Endometrial microvascular endothelial cells (primary cell): ENCODE measurements around the gene BCAS4. TPM values are rescaled to one million over a fixed set of nuclear protein-coding genes. Genes with fewer than 3 reads are reported as not detected.
"Not testable (repeated sequence)": the region's sequence is repeated elsewhere in the genome, so short reads cannot be mapped to it uniquely, and the experiment has no call there.

Source experiments
- in situ Hi-C: cut with HindIII; loops from 2 replicates; pipeline ENCODE4 v1.10.0; 2017; ENCODE audit warnings: low sequenced_read_pairs, low pct_unique_long_range_greater_than_20kb; ENCODE audit errors: inconsistent ontology term
- total RNA-seq: library from RNA; depleted of rRNA; stranded (reverse); fragments of >200 nt; gene quantifications from one replicate; pipeline ENCODE4 v1.2.3, GENCODE V29; 2015; ENCODE audit errors: inconsistent ontology term

Gene BCAS4
- total RNA-seq, 1 donor from 2014 or later, result 3.1 TPM

GRCh38 chr20:50793575-50794016, 1.3 kb upstream of the BCAS4 start:
- in situ Hi-C loops, result not testable (repeated sequence)

DNA sequence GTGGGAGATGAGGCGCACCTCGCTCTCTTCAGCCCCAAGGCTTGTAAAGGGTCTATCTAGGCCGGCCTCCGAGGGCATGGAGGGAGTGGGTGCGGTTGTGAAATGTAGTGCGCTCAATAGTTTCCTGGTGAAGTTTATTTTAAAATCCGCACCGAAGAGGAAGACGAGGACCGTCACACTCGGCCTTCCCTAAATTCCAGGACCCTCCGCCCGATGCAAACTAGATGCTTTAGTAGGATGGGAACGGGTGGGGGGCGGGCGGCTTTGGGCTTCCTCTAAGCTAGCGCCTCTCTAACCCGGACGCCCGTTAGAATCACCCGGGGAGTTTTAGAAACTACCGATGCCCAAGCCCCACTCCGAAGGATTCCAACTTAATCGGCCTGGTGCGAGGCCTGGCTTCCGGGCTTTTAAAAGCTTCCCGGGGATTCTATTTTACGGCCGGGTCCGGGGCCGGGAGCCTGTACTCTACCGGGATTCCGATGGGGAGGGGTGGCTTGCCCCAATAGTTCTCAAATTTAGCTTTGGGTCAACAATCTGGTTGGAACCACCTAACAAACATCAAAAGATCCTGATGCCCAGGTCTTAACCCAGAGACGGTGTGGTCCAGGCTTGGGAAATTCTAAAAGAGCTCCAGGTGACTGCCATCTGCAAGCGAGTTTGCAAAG, 548 bp upstream of the BCAS4 start:
- in situ Hi-C loops, result no loop called here

DNA sequence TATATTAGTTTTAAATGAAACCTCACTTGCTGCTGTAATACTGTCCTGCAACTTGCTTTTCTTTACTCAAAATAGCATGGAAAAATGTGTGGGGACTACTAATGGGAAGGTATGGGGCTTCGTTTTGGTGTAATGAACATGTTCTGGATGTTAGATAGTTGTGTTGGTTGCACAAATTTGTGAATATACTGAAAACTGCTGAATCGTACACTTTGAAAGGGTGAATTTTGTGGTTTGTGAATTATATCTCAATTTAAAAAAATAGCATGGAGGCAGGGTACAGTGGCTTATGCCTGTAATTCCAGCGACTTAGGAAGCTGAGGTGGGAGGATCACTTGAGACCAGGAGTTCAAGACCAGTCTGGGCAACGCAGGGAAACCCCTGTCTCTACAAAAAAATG, 2.3 kb downstream of the BCAS4 start:
- in situ Hi-C loops, result no loop called here

DNA sequence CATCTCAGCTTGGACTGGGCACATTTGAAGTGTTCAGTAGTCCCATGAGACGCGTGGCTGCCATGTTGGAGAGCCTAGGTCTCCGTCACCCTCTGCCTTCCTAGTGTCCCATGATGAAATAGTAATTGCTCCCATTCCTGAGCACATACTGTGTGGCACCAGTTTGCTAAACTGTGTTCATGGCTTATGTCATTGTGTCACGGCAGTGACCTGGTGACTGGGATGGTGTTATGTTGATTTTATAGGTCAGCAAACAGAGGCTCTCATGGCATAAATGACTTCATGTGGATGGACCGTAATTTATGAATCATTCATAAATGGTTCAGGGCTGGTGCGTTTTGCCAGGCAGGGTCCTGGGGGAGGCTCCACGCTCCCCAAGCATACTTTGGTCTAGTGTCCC, 3.8 kb downstream of the BCAS4 start:
- in situ Hi-C loops, result no loop called here

GRCh38 chr20:50799176-50799889, 4.5 kb downstream of the BCAS4 start:
- in situ Hi-C loops, result no loop called here

DNA sequence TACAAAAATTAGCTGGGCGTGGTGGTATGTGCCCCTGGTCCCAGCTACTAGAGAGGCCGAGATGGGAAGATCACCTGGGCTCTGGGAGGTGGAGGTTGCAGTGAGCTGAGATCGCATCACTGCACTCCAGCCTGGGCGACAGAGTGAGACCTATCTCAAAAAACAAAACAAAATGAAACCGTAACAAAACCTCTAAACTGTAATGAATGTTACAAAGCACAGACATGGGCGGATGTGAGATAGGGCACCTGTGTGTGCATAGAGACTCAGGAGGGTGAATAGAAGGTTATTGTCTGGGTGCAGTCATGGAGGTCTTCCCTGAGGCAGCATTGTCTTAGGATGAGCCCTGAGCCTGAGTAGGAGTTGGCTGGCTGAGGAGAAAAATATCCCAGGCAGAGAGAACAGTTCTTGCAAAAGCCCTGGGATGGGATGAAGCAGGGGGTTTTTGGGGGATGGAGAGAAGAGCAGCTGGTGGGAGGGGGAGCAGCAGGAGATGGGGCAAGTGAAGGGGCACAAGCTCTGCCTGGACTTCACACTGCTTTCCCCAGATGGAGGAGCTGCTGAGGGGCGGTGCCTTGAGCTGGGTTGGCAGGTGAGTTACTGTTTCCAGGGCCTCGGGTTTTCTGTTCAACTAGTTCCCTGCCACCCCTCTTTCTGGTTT, 5.2 kb downstream of the BCAS4 start:
- in situ Hi-C loops, result no loop called here

DNA sequence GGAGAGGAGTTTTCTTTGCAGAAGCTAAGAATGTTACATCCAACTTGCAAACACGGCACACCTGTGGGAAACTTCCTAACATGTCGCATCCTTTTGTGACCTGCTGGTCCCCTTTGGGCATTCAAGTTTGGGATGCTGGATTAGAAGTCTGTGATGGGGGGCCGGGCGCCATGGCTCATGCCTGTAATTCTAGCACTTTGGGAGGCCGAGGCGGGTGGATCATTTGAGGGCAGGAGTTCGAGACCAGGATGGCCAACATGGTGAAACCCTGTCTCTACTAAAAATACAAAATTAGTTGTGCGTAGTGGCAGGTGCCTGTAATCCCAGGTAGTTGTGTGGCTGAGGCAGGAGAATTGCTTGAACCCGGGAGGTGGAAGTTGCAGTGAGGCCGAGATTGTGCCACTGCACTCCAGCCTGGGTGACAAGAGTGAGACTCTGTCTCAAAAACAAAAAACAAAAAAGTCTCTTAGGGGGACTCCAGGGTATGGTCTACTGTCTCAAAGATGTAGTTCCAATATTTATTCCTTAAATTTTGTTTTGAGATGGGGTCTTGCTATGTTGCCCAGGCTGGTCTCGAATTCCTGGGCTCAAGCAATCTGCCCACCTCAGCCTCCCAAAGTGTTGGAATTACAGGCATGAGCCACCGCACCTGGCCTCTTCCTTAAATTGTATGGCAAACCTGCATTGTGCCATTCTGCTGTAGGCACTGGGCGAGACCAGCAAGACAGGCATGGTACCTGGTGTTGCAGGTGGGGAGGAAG, 6.3 kb downstream of the BCAS4 start:
- in situ Hi-C loops, result not testable (repeated sequence)

DNA sequence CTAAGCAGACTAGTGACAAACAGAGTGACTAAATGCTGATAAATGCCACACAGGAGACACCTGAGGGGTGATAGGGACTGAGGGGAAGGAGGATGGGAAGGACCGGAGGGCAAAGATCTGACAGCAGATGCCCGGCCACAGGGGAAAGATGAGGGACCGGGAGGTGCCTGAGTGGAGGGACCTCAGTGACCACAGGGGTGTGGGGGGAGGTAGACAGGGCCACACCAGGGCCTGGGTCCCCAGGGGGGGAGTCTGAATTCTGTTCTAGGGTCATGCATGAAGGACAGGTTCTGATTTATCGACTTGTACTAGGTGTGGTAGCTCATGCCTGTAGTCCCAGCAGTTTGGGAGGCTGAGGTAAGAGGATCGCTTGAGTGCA, 6.9 kb downstream of the BCAS4 start:
- in situ Hi-C loops, result no loop called here

- in situ Hi-C loops, result no loop called here
Measured at GRCh38 chr20:50802289-50802688, 7.4 kb downstream of the BCAS4 start.

DNA sequence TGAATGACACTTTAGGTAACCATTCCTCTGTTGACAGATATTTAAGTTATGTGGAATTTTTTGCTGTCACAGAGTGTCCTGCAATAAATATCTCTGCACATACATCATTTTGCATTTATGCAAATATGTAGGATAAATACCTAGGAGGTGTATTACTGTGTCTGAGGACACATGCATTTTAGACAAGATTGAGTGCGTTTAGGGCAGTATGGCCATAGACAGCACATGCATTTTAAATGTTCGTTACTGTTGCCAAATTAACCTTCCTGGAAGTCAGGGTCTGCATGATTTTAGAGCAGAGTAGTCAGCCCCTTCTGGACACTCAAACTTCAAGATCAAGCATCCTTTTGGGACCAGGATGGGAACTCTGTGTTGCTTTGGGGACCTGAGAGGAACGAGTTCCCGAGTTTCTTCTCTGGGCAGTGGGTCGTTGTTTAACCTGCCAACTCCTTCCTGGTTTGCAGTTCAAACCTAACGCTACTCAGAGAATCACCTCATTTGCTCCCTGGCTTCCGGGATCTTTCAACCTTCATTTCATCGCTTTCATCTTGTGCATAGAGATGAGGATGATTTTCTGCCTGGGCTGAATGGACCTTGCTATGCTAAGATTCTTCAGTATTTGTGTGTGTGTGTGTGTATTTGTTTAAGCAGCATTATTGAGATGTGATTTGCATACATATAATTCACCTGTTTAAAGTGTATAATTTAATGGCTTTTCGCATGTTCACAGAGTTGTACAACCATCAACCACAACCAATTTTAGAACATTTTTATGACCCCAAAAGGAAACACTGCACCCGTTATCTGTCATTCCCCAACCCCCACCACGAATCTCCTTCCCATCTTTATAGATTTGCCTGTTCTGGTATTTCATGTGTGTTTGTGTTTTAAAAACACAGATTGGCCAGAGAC, 9.8 kb downstream of the BCAS4 start:
- in situ Hi-C loops, result no loop called here

- in situ Hi-C loops, result no loop called here
Measured at GRCh38 chr20:50805349-50805684, 10.5 kb downstream of the BCAS4 start.

GRCh38 chr20:50806126-50806768, 11.4 kb downstream of the BCAS4 start:
- in situ Hi-C loops, result no loop called here

GRCh38 chr20:50810063-50810462, 15.2 kb downstream of the BCAS4 start:
- in situ Hi-C loops, result no loop called here

- in situ Hi-C loops, result no loop called here
Measured at GRCh38 chr20:50810842-50811241, 16.0 kb downstream of the BCAS4 start.

DNA sequence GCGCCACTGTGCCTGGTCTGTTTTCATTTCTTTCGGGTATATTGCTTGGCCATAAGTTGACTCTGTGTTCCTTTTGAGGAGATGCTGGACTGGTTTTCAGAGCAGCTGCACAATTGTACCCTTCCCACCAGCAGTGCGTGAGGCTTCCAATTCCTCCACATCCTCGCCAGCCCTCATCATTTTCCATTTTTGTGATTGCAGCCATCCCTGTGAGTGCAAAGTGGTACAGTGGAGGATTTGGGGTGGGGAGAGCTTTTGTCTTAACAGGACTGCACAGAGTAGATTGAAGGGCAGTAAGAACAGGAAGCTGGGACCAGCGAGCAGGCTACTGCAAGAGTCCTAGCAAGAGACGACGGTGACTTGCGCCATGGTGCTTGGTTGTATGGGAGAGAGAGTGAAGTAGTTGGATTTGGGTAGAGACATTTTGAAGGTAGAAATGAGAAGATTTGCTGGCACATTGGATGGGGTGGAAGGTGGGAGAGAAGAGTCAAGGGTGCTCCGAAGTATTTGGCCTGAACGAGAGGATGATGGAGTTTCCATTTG, 18.3 kb downstream of the BCAS4 start:
- in situ Hi-C loops, result no loop called here

GRCh38 chr20:50813801-50814200, 18.9 kb downstream of the BCAS4 start:
- in situ Hi-C loops, result no loop called here

GRCh38 chr20:50814438-50815161, 19.7 kb downstream of the BCAS4 start:
- in situ Hi-C loops, result no loop called here
